GM10266 (cell line): ENCODE data around the gene IQCC.
A peak's percentile ranks its signal among the peaks of the same experiment; 100 is the strongest.
"Not testable (repeated sequence)": the region's sequence is repeated elsewhere in the genome, so short reads cannot be mapped to it uniquely, and the experiment has no call there.

Experiments
- DNase-seq: peaks from one replicate; pipeline ENCODE4 v3.0.0; 2012; ENCODE audit errors: extremely low spot score
- CTCF ChIP-seq: IDR thresholded peaks from 2 replicates; pipeline ENCODE4 v1.5.1; 2012; ENCODE audit warnings: mild to moderate bottlenecking, low read depth; ENCODE audit not compliant: control insufficient read depth, insufficient read depth; ENCODE audit errors: missing control alignments

The IQCC gene

GRCh38 chr1:32205401-32206370, at the start of gene IQCC:
Gene IQCC, plus strand, starts transcription at chr1:32205671. Its CDS starts 11 bp downstream, at chr1:32205682.
- no peak for TF ChIP-seq CTCF
- peak; percentile 88 for DNase-seq

GRCh38 chr1:32159189-32159588, 46.3 kb upstream of the IQCC start:
- TF ChIP-seq CTCF: no peak
- DNase-seq: peak; percentile 36

DNA sequence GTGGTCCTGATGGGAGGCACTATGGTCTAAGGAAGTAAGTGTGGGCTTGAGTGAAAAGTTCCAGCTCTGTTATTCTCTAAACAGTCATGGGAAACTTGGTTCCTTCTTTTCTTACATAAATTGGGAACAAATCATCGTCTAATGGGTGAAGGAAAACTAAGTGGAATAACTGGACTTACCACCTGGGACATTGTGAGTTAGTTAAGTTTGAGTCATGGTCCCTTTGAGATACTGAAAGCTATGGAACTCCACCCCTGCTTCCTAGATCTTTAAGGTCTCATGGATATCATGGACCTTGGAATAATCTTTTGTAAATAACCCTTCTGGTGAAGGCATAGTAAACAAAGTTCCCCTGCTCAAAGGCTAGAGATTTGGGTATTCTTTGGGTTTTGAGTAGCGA, 42.1 kb upstream of the IQCC start:
- TF ChIP-seq CTCF: no peak

DNA sequence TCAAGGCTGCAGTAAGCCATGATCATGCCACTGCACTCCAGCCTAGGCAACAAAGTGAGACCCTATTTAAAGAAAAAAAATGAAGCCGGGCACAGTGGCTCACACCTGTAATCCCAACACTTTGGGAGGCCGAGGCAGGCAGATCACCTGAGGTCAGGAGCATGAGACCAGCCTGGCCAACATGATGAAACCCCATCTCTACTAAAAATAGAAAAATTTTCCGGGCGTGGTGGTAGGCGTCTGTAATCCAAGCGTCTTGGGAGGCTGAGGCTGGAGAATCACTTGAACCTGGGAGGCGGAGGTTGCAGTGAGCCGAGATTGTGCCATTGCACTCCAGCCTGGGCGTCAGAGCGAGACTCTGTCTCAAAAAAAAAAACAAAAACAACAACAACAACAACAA, 39.8 kb upstream of the IQCC start:
- not testable (repeated sequence) for DNase-seq

More for the DNA sequence above, 42.1 kb upstream of the IQCC start:
- no peak for DNase-seq

- DNase-seq: no peak
- TF ChIP-seq CTCF: no peak
Measured at GRCh38 chr1:32170991-32171390, 34.5 kb upstream of the IQCC start.

GRCh38 chr1:32172621-32173245, 32.7 kb upstream of the IQCC start:
- DNase-seq: no peak
- no peak for TF ChIP-seq CTCF

DNA sequence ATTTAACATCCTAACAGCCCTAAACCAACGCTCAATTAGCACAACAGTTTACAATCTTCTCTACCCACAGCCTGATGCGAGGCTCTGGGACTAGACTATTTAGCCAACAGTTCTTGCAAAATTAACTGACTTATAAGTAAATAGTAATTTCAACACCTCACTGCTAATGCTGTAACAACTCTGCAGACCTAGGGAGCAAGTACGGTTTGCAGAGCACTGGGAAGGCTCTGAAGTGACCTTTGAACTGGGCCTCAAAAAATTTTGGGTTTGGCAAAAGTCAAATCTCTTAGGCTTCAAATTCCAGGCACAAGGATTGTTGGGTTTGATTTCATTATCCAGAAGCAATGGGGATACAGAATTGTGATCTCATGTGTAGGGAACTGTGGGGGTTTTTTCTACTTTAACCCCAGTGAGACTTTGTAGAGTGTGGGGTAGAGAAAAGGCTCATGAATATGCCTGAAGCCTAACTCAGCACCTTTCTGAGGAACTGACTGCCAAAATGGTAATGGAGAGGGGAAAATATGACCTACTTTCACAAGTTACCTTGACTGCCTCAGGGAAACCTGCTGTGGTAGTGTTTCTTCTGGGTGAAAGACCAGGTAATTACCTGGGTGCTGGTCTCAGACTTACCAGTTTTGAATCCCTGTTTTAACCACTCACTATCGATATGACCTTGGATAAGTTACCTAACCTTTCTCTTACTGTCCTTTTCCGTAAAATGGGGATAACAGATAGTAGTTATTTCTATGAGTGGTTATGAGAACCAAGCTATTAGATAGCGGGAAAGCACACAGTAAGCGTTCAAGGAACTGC, 26.9 kb upstream of the IQCC start:
- TF ChIP-seq CTCF: no peak
- DNase-seq: no peak
